OCI-LY3 (cell line): ENCODE data around the gene IL18.

ENCODE experiments used
- EZH2phosphoT487 ChIP-seq: fragments of 200-600 bp; shearing (Covaris generic); IDR thresholded peaks from 2 replicates; pipeline ENCODE4 v1.6.1; 2018; ENCODE audit warnings: antibody characterized with exemption, mixed run types, low read depth
- TF ChIP-seq, protein P1 (sequence below): fragments of 200-600, 300-600 bp; sonication (generic); IDR thresholded peaks from 2 replicates; pipeline ENCODE4 v1.5.1; 2014; ENCODE audit warnings: antibody characterized with exemption, low read length, low read depth

GRCh38 chr11:112195951-112196351 is 32.1 kb upstream of the IL18 start:
- TF ChIP-seq, protein P1, sequence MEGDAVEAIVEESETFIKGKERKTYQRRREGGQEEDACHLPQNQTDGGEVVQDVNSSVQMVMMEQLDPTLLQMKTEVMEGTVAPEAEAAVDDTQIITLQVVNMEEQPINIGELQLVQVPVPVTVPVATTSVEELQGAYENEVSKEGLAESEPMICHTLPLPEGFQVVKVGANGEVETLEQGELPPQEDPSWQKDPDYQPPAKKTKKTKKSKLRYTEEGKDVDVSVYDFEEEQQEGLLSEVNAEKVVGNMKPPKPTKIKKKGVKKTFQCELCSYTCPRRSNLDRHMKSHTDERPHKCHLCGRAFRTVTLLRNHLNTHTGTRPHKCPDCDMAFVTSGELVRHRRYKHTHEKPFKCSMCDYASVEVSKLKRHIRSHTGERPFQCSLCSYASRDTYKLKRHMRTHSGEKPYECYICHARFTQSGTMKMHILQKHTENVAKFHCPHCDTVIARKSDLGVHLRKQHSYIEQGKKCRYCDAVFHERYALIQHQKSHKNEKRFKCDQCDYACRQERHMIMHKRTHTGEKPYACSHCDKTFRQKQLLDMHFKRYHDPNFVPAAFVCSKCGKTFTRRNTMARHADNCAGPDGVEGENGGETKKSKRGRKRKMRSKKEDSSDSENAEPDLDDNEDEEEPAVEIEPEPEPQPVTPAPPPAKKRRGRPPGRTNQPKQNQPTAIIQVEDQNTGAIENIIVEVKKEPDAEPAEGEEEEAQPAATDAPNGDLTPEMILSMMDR, result no peak
- no peak for TF ChIP-seq EZH2phosphoT487
